HG02610 (cell line): Measurements from ENCODE around the gene SLC2A8.

ENCODE experiments used
- ATAC-seq: cut with Tn5 transposase; IDR thresholded peaks from one replicate; pipeline ENCODE4 v1.9.1; 2021; ENCODE audit warnings: mild to moderate bottlenecking, moderate library complexity; ENCODE audit not compliant: unreplicated experiment

SLC2A8 gene

DNA sequence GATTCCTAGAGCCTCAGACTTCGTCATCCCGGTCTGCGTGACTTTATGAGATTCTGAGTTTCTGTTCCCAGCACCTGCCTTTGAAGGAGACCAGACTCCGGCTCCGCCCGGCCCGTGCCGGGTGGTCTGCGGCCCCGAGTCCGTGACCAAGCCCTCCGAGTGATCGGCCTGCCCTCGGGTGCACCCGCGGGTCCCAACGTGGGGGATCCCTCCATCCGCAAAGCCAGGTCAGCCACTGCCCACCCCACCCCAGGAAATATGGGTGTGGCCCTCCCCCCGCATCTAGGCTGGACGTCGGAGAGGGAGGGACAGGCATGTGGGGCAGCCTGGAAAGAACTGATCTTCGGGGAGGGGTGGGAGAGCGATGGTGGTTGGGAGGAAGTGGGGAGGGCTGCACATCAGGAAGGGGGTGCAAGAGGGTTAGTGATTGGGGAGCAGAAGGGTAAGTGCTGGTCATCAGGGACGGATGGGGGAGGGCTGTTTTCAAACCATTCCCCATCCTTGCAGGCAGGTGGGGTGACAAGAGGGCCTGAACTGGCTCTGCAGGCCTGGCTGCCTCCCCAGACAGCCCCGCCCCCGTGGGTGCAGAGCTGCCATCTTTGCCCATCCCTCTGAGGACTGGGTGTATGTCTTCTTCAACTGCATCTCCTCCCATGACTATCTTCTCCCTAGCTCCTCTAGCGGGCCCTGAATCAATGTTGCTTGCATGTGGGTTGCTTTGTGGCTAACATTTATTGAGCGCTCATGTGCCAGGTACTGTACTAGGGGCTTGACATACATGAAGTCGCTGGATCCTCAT is 55.1 kb downstream of the SLC2A8 start:
- ATAC-seq: no peak

DNA sequence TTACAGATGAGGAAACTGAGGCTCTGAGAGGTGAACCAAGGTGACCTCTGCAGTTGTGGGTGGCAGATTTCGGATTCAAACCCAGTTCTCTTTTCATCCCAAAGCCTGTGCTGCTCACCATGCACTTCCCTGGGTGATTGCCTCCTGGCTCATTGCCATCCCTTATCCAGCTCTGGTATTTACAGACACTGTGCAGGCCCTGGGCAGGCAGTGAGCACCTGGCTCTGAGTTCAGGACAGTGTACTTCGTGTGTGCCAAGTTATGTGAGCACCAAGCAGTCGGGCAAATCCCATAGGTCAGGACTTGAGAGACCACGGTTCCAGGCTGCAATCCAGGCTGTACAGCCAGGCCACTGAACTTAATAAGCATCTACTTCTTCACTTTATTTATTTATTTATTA is 55.7 kb downstream of the SLC2A8 start:
- ATAC-seq: no peak

DNA sequence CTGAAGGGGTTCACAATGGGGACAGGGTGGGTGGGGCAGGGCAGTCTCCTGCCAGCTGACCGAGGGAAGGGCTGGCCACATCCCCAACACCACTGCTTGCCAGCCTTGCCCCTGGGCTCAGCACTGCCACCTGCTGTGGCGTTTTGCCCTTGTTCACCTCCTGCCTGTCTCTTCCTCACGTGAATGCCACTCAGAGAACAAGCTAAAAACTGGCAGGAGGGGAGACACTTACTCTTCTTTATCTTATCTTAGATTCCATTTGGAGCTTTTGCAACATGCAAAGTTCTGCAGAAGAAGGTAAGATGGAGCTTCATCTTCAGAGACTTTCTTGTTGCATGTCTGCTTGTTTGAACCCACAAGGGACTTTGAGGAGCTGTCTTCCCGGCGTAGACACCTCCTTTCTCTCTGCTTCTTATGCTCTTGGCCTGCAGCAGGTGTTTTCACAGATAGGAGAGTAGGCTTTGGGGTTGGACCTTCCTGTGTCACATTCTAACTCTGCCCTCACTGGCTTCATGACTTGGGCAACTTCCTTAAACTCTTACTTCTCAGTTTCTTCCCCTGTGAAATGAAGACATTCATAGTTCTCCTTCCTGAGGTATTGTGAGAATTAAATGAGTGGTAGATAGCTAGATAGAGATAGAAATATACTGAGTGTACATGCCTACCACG is 58.5 kb downstream of the SLC2A8 start:
- no peak for ATAC-seq

DNA sequence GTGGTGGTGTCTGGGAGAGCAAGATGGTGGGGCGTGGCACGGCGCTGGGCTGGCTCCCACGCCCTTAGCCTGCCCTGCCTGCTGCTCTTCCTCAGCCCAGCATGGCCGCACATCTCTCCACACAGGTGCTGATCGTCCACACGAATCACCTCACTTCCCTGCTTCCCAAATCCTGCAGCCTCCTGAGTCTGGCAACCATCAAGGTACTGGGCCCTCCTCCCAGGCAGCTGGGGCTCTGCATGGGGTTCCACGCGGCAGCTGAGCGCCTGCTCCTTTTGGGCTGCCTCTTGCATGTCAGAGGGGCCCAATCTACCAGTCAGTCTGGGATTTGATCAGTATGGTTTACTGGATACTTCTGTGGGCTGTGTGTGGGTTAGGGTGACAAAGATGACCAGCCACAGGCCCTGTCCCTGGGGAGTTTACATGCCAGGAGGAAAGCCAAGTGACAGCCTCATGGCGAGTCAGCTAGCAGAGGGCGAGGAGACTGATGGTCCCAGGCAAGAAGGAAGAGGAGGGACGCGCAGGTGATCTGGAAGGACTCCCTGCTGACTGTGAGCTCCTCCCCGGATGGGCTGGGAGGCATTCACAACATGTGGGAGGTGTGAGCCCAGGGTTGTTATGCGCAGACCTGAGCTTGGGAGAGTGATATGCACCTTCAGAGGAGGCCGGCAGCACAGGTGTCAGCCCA is 60.4 kb downstream of the SLC2A8 start:
- no peak for ATAC-seq
